Activated CD4-positive, alpha-beta T cell treated with anti-CD3 and anti-CD28 coated beads, Interleukin-2, amount 50 U/mL, for 16 hours (primary cell): ENCODE results near the gene SUCLG2.

Experiments
- DNase-seq: peaks from one replicate; pipeline ENCODE4 v3.0.0-alpha.2; 2020

Gene SUCLG2

DNA sequence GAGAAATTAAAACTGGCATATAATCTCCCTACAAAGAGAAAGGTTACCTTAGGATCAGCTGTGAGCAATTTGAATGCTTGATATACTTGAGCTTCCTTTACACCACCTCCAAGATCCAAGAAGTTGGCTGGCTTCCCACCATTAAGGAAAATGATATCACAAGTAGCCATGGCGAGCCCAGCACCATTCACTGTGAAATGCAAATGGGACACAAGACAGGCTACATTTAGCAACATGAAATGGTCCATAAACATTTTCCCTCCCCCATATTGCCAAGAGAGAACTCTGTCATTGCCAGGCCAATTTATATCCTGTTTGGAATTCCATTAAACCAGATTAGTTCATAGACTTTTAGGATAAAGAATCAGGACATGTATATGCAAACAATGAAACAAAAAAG lies 158.7 kb downstream of the SUCLG2 start:
- DNase-seq, result no peak

DNA sequence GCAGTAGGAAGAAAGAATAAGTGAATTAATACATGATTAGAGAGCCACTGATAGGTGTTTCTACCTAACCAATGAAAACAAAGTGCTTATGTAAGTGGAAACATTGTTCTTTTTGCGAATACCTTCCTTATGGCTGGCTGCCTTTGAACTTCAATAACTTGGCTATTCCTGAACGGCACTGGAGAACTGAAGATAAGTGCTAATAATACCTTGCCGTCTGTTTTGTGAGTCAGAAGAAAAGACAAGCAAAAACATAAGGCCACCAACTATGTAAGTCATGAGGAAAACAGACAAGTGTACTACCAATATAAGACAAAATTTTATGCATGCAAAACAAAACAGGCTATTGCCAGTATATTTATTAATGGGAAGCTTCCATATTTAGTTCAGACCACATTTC lies 160.6 kb downstream of the SUCLG2 start:
- no peak for DNase-seq

DNA sequence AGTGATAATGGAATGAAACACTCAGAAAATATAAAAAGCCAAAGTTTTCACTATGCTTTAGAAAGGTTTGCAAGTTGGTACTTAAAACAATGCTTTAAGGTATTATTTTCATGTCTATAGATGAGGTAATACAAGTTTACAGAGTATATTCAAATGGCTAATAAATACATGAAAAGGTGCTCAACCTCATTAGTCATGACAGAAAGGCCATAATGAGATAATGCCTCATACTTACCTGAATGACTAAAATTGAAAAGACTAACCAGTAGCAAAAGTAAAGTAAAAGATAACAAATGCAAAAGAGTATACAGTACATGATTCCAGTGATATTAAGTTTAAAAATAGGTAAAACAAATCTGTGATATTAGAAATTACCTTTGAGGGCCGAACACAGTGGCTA lies 163.8 kb downstream of the SUCLG2 start:
- DNase-seq, result no peak

DNA sequence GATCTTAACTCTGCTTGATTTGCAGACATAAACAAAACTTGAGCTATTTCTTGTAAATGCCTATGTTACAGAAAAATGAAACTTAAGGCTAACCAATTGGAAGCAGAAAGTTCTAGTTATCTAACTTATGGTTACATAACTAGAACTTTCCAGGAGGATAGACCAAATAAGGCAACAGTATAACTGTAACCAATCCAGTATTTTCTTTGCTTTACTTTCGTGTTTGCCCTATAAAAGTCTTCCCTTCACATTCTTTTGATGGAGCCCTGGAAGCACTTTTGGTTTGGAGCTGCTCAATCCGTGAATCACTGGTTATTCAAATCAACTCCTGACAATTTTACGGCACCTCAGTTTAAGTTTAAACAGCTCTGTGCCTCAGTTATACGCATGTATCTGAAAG lies 164.6 kb downstream of the SUCLG2 start:
- DNase-seq, result no peak

DNA sequence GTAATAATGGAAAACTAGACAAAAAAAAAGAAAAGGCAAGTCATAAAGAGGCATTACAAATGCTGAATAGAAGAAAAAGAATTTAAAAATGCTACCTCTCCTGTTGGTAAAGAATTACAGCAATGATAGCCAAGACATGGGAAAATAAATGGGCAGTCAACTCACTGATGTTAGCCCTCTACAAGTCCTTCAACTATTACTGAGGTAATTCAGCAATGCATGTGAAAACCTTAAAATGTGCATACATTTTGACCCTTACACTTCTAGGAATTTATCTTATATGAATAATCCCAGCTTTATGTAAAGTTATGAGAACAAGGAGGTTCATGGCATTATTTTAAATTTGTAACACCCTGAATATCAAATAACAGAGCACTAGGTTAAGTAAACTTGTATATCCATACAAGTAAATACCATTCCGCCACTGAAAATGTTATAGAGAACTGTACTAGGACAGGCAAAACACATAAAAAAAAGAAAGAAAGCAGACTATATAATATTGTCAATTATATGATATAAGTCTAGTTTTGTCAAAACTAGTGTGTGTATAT lies 166.8 kb downstream of the SUCLG2 start:
- no peak for DNase-seq

DNA sequence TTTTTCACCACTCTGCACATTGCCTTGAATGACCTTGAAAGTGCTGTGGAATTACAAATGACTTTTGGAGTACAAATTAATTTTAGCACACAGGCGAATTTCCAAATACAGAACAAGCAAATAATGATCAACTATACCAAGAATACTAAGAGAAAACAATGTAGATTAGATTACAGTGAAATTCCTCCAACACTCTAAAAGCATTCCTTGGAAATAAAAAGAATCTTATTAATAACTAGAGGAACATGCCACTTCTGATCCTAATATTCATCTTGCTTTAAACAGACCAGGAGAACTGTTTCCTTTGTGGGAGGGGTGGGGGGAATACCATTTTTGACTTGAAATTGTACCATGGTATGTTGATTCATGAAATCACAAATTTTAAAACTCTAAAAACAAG lies 167.5 kb downstream of the SUCLG2 start:
- no peak for DNase-seq

DNA sequence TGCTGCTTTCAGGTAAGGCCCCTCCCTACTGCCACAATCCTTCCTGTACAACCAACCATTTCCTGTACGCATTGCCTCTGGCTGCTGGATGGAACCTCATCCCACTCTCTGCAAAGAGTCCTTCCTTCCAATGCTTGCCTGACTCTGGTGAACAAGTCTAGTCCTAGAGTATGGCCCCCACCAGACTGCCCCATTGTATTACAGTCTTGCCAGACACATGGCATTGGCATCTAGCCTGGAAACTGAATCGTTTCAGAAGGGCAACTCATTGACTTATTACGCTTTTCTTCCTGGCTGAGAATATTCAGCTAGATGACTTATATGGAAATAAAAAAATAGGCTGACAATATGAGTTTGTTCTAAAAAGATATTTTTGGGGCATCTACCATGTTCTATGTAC lies 170.3 kb downstream of the SUCLG2 start:
- no peak for DNase-seq

DNA sequence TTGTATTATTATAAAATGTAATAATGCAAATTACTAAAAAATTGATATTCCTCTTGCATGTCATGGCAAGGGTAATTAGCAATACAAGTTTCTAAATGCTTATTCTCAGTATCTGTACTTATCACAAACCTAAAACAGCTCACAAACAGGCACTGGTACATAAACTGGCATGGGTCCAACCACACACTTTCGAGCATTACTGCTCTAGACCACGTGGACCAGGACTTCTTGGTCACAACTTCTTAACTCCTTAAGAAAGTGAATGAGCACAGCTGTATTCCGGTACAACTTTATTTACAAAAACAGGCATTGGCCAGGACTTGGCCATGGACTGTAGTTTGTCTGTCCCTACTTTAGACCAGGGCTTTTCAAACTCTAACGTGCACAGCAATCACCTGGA lies 173.3 kb downstream of the SUCLG2 start:
- DNase-seq, result no peak

DNA sequence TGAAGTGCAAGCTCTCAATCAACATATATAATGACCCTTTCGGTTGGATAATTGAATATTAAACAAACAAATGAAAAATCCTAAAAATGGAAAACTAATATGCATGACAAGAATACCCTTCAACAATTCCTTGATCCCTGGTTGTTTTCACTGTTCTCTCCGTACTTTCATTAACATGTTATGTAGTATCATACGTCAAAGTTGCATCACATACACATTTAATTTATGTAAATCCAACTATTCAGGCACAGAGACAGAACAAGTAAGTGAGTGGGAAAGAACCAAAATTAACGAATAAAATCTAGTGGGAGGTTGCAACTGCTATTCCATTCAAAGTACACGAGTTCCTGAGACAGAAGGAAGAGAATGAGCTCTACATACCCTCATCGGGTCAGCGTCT lies 176.0 kb downstream of the SUCLG2 start:
- DNase-seq, result no peak

DNA sequence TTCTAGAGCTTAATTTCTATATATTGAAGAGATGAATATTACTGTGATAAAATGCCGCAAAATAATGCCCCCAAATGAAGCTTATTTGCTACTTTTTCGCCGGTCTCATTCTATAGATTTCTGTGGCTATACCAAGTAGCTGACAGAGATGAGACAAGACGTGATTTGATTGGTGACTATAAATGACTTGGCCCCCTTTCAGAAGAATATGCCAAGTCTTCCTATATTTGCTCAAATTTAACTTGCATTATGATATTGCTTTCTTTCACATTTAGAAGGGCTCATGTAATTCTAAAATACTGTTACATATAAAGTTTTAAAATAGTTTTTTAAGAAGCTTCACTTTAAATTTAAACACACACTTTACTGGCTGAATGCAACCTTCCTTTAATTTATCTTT lies 180.1 kb downstream of the SUCLG2 start:
- no peak for DNase-seq

DNA sequence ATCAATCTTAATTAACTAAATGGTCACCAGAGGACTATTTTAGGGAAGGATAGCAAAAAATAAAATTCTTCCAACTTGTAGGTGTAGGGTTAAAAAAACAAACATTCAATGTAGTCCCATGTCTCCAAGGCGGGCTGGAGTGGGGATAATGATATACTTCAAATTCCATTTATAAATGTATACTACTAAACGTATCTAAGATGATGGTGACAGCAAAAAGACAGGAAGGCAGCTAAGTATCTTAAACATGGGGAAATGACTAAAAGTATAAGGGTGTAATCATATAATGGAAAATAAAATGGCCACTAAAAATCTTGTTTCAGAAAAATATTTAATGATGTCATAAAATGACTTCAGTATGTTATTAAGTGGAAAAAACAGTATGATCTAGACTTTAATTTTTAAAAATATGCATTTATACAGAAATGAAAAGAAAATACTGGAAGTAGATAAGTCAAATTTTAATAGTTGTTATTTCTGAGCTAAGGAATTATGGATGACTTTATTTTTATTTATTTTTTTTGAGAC lies 181.7 kb downstream of the SUCLG2 start:
- DNase-seq, result no peak

DNA sequence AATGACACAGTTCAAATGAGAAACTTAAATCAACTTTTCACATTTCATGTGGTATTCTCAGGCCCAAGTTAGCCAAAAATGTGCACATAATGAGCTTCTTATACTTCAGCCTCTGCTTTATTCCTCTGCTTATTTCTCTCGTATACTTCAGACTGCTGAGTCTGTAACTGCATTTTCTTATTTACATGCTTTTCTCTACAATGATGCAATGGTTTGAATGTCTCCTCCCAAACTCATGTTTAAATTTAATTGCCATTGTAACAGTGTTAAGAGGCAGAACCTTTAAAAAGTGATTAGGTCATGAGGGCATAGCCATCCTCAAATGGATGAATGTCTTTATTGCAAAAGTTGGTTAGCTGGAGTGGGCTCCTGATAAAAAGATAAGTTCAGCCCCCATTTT lies 184.2 kb downstream of the SUCLG2 start:
- no peak for DNase-seq

DNA sequence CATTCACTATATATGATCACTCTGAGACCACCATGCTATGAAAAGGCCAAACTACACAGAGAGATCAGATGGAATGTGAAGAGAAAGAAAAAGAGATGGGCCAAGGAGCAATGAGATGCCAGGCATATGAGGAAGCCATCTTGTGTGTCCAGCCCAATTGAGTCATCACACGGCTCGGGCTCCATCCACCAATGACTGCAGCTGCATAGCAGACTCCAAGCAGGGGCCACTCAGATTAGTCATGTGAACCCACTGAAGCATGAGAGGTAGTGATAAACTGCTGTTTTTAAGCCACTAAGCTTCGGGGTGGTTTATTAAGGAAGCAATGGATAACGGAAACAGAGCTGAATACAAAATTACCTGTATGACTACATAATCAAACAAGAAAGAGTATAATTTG lies 185.9 kb downstream of the SUCLG2 start:
- DNase-seq, result no peak

DNA sequence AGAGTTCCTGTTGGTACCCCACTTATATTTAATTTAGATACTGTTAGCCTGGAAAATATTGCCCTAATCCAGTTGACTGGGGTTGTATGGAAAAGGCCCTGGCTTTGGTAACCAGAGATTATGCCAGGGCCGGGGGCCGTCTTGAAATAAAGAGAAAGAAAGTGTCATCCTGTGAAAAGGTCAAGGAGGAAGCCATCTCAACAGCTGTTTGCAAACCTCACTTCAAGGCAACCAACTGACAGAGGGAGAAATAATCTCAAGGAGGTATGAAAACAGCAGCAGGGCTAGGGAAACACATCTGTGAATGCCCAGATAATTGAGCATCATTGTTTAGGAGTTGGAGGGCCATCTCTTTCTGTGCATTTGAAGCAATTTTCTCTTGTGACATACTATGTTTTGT lies 190.8 kb downstream of the SUCLG2 start:
- no peak for DNase-seq

DNA sequence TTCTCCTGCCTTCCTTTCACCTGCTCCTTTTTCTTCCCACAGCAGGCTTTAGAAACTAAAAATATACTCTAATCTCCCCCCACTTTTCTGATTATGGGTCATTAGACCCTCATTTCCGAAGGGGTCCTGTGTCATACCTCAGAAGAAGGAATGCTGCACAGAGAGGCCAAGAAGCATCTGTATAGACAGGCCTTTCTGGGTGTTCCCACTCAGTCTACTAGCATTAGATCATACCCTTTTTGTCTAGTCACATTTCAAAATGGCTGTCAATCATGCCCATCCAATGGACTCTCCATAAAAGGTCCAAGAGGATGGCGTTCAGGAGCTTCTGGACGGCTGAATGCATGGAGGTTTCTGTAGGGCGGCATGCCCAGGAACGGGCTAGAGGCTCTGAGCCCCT lies 192.2 kb downstream of the SUCLG2 start:
- no peak for DNase-seq

DNA sequence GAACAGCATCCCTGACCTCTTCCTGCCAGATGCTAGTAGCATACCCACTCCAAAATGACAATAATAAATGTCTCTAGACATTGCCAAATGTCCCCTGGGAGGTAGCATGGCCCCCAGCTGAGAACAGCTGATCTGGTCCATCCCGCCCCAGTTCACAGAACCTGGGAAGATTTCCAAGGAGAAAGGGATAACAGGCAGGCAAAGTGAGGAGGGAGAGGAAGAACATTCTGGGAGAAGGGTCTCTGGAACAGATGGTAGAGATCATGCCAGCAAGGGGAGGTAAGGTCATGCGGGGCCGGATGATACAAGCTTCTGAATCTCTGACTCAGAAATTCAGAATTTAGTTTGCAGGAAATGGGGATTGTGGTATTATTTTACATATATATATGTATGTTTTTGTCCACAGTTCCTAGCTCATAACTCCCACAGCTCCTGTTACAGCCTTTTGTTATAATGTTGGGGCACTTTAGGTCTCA lies 192.7 kb downstream of the SUCLG2 start:
- no peak for DNase-seq

DNA sequence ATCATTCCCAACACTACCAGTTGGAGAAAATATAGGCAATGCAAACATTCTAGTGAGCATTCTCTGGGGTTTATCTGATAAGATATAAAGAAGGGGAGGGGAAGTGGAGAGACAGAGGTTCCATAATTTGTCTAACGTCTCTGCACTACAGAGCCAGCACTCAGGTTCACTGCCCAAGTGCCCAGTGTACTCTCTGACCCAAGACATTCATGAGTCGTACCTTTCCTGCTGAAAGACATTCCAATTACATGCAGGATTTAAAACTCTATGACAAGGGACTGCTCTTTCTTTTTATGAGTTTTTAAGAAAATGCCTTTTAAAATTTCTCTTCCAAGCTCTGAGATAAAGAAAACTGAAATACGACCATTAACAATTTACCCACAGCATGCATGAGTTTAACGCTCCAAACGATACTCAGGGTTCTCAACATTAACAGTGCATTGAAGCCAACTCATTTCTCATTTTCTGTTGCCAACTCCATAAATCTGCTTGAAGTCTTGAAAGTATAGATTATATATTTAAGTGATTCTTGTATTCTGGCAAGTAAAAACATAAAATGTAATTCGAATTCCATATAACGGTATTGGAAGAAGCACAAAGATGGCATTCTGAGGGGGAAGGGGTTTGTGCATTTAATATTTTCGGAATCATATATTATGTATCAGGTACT lies 193.4 kb downstream of the SUCLG2 start:
- DNase-seq, result no peak

DNA sequence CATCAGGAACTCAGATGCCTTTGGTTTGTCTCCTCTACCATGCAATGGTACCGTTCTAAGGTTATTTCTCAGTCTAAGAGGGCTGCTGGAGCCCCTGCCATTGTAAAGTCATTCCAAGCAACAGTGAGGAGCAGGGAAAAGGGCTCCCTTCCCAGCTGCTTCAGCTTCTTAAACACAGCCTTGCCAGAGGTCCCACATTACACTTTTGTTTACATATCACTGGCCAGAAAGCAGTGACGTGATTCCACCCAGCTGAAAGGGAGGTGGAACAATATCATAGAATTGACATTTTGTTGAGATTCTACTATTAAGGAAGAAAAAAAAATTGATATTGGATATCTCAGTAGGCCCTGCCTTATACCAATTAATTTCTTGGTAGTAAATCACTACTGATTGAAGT lies 194.6 kb downstream of the SUCLG2 start:
- DNase-seq, result no peak

DNA sequence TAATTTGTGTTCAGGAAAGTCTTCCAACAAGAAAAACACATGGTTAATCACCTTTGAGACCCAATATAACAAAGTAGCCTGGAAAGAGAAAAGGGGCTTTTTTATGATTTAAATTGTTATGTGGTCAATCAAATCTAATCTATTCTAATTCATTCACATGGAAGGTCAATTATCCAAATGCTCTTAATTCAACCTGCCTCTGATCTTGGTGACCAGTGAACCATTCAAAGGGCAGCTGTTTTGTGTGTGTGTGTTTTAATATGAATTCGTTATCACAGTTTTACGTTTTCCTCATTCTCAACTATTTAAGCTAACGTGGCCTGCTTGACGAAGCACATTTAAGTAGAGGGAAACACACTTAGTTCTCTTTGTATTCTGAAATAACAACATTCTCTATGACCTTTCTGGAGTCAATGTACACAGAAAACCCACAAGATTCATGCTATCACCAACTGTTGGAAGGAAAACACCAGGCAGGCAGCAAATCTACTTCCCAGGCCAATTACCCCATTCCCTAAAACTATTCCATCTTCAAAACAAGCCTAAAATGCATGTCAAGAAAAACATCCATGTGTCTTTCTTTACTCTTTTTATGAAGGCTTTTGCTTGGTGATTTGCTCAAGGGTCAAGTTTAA lies 195.4 kb downstream of the SUCLG2 start:
- no peak for DNase-seq

DNA sequence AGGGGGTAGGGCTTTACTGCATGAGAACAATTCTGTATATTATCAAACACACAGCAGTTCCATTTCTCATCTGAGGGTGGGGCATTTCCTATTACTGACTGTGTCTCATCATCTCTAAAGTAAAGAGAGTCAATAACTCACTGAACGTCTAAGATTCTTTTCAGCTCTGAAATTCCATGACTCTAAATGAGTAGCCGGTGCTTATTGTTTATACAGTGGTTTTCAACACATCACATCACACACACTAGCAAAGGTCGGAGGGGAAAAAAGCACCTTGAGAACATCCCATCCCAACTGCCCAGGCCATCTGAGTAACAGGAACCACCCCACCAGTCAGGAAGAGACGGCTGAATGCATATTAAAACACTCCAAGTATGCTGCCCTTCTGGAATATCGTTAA lies 196.0 kb downstream of the SUCLG2 start:
- no peak for DNase-seq

DNA sequence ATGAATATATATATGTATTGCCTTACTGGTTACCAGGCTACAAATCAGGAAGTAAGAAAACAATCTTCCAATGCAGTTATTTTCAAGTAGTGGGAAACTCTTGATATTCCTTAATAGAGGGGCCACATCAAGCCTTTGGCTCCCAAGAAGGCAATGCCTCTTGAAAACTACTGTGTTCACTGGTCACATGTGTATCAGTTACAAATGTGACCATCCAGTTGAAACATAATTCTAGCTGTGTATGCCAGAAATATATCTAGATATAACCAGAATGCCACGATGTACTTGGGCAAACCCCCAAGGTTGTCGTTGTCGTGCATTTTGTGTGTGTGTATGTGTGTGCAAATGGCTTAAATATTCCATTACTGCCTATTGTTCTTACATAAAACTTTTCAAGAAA lies 200.8 kb downstream of the SUCLG2 start:
- DNase-seq, result no peak

DNA sequence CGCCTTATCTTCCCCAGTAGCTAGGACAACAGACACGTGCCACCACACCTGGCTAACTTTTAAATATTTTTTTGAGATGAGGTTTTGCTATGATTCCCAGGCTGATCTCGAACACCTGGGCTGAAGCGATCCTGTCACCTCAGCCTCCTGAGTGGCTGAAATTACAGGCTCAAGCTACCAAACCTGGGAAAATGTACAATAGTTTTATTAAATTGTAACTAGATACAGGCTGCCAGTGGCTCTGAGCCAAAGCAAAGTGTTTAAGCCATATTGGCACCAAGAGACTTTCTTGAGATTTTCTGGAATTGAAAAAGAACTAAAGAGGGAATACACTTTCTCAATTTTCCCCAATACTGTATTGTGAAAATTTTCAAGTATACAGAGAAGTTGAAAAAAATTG lies 204.3 kb downstream of the SUCLG2 start:
- DNase-seq, result no peak

DNA sequence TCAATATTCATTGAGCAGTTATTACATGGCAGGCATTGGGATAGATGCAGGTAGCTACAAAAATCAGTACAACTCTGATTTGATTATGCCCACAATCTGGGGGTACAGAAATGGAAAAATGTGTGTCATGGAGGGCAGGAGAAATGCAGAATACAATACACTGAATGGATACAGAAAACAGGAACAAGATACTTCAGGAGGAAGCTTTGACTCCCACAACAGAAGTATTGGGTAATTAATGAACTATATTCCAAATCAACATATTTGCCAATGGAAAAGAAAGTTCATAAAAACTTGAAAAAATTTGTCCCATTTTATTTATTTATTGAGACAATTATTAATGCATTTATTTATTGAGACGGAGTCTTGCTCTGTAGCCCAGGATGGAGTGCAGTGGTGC lies 207.0 kb downstream of the SUCLG2 start:
- no peak for DNase-seq

DNA sequence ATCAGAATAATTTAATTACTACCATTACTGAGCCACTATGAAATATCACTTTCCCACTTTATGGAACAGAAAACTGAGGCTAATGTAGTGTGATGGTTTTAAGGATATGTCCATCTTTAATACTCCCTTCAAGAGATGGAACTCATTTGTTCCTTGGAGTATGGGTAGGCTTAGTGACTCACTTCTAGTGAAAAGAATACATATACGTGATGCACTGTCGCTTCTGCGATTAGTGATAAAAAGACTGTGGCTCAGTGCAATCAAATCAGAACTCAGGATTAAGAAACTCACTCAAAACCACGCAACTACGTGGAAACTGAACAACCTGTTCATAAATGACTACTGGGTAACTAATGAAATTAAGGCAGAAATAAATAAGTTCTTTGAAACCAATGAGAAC lies 216.6 kb downstream of the SUCLG2 start:
- peak; percentile 5 for DNase-seq

DNA sequence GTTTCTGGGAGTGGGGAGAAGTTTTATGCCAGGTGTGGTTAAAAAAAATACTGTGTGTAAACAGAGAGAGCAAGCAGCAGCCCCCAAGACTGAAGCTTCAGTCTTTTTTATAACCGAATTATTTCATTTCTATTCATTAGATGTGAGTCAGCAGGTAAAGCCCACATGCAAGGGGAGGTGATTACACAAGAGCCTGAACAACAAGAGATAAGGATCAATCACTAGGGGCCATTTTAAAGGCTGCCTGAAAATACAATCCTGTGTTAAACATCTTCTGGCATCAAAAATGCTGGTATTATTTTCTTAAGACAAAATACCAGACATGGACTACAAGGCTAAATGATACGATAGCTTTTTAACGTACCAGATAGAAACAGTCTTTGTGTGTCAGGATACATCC lies 217.3 kb downstream of the SUCLG2 start:
- DNase-seq, result no peak
